DOHH2 (cell line): ENCODE results near the gene USF2.

Source experiments
- H3F3A ChIP-seq: fragments of 200-600 bp; sonication (generic), shearing (Covaris generic); 2 replicates; pipeline ENCODE4 v1.6.0; 2016; ENCODE audit warnings: antibody characterized with exemption, mild to moderate bottlenecking; ENCODE audit not compliant: control insufficient read depth, insufficient read depth
- H3K27ac ChIP-seq: fragments of 200-600 bp; sonication (generic); 2 replicates; pipeline ENCODE4 v1.5.1; 2014; ENCODE audit warnings: low read depth, mild to moderate bottlenecking, low read length, moderate library complexity
- H3K27me3 ChIP-seq: fragments of 200-600 bp; sonication (generic); 2 replicates; pipeline ENCODE4 v1.6.1; 2014; ENCODE audit warnings: mild to moderate bottlenecking, low read length, mixed read lengths; ENCODE audit not compliant: control insufficient read depth
- H3K36me3 ChIP-seq: fragments of 200-600 bp; sonication (generic); 2 replicates; pipeline ENCODE4 v1.6.1; 2014; ENCODE audit warnings: mild to moderate bottlenecking, low read length, moderate library complexity, mixed read lengths; ENCODE audit not compliant: control insufficient read depth
- H3K4me1 ChIP-seq: fragments of 200-600 bp; sonication (generic); 2 replicates; pipeline ENCODE4 v1.6.1; 2014; ENCODE audit warnings: mild to moderate bottlenecking, low read length, mixed read lengths; ENCODE audit not compliant: control insufficient read depth
- H3K4me2 ChIP-seq: fragments of 200-600 bp; sonication (generic); 2 replicates; pipeline ENCODE4 v1.6.0; 2014; ENCODE audit warnings: mild to moderate bottlenecking, low read length, moderate library complexity
- H3K4me3 ChIP-seq: fragments of 200-600 bp; sonication (generic); 2 replicates; pipeline ENCODE4 v1.5.1; 2014; ENCODE audit warnings: mild to moderate bottlenecking, low read length, mixed read lengths
- H3K79me2 ChIP-seq: fragments of 200-600 bp; sonication (generic); 2 replicates; pipeline ENCODE4 v1.6.1; 2014; ENCODE audit warnings: mild to moderate bottlenecking, low read length, mixed read lengths; ENCODE audit not compliant: control insufficient read depth
- H3K9me2 ChIP-seq: fragments of 200-600 bp; sonication (generic); replicated peaks from 2 replicates; pipeline ENCODE4 v1.6.1; 2014; ENCODE audit warnings: mild to moderate bottlenecking, low read length, mixed read lengths; ENCODE audit not compliant: control insufficient read depth
- H3K9me3 ChIP-seq: fragments of 200-600 bp; sonication (generic); 2 replicates; pipeline ENCODE4 v1.6.1; 2014; ENCODE audit warnings: antibody characterized with exemption, low read length, mixed read lengths; ENCODE audit not compliant: control insufficient read depth, insufficient read depth
- H4K20me1 ChIP-seq: fragments of 200-600 bp; sonication (generic); 2 replicates; pipeline ENCODE4 v1.6.0; 2014; ENCODE audit warnings: low read depth, mild to moderate bottlenecking, antibody characterized with exemption, low read length, moderate library complexity; ENCODE audit not compliant: control insufficient read depth, insufficient read depth
- CTCF ChIP-seq: fragments of 200-600 bp; sonication (generic); IDR thresholded peaks from one replicate; pipeline ENCODE4 v1.5.1; 2014; ENCODE audit warnings: antibody characterized with exemption, mild to moderate bottlenecking, low read depth, low read length; ENCODE audit not compliant: poor library complexity, severe bottlenecking
- EZH2phosphoT487 ChIP-seq: fragments of 200-600 bp; sonication (generic); IDR thresholded peaks from 2 replicates; pipeline ENCODE4 v1.6.1; 2017; ENCODE audit warnings: borderline replicate concordance, mild to moderate bottlenecking, antibody characterized with exemption, low read length, moderate library complexity, mixed read lengths

USF2 gene

DNA sequence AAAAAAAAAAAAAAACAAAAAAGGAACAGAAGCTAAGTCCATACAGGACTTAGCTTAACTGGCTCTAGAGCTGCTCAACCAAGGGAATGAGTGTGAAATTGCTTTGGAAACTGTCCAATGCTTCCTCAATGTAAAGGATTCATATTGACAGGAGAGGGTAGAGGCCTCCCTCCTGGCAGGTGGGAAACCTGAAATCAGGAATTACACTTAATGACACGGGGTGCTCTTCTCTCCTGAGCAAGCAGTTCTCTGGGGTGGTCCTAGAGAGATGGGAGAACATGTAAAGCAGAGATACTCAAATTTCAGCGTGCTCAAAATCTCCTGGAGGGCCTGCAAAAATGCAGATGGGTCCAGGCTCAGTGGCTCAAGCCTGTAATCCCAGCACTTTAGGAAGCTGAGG, 19.6 kb downstream of the USF2 start:
- Histone ChIP-seq H3K27ac (no peak overlapping the region), H3K9me2 (no peaks in the 10 kb centered on the region), H3F3A (peaks cover 7% of the 10 kb centered on the region; the same call in 1 of the 2 replicates), H3K4me2 (no peak overlapping the region), H3K9me3 (no peaks in the 10 kb centered on the region), H3K4me1 (peaks cover 37% of the 10 kb centered on the region), H3K4me3 (no peak overlapping the region), H3K79me2 (no peaks in the 10 kb centered on the region), H3K27me3 (peaks cover 19% of the 10 kb centered on the region), H4K20me1 (no peaks in the 10 kb centered on the region), H3K36me3 (no peaks in the 10 kb centered on the region)
- TF ChIP-seq CTCF (no peak), EZH2phosphoT487 (no peak)

DNA sequence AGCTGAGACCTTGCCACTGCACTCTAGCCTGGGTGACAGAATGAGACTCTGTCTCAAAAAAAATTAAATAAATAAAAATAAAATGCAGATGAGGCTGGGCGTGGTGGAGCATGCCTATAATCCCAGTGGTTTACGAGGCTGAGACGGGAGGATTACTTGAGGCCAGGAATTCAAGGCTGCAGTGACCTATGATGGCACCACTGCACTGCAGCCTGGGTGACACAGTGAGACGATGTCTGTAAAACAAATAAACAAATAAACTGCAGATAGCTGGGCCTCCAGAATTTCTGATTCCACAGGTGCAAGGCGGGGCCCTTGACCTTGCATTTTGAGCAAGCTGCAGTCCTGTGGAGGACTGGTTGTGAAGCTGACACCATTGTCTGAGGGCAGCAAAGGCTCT, 20.1 kb downstream of the USF2 start:
- Histone ChIP-seq H3F3A (peaks cover 7% of the 10 kb centered on the region; the same call in 1 of the 2 replicates), H3K9me3 (no peaks in the 10 kb centered on the region), H3K4me2 (no peak overlapping the region), H3K36me3 (no peaks in the 10 kb centered on the region), H3K9me2 (no peaks in the 10 kb centered on the region), H3K79me2 (no peaks in the 10 kb centered on the region), H3K27me3 (peaks cover 16% of the 10 kb centered on the region), H3K27ac (no peak overlapping the region), H4K20me1 (no peaks in the 10 kb centered on the region), H3K4me1 (peaks cover 43% of the 10 kb centered on the region), H3K4me3 (no peak overlapping the region)
- TF ChIP-seq EZH2phosphoT487 (no peak), CTCF (no peak)

DNA sequence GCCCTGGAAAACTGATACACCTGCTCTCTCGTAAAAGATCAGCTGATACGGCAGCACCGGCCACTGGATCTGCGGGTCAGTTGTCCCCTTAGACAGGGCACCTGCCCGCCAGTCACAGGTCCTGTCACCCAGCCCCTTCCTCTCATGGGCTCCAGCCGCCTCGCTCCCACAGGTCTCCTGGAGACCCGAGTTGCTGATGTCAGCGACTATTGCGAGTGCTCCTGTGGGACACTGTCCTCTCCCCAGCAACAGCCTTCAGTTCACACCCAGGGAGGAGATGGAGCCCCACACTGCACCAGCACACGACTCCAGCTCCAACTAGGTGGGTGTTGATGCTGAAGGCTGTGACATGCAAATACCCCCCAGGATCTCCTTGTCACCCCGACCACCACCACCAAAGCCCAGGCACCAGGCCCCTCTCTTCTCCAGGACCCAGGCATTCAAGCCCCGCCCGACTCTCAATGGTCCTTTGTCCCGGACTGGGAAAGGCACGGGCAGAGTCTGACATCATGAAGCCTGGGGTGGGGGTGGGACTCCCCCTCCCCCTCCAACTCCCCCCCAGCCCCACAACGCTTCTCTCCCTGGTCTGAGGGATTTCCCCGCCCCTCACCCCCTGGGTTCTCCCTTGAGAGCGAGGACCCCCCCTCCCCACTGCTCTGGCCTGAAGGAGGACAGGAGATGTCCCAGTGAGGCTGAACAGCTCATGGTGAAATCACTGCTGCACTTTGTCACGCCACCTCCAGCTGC, 21.8 kb downstream of the USF2 start:
- H4K20me1 ChIP-seq: no peaks in the 10 kb centered on the region
- H3F3A ChIP-seq: peaks cover 21% of the 10 kb centered on the region
- H3K79me2 ChIP-seq: no peaks in the 10 kb centered on the region
- no peaks in the 10 kb centered on the region for H3K36me3 ChIP-seq
- TF ChIP-seq EZH2phosphoT487 (no peak), CTCF (no peak)
- no peaks in the 10 kb centered on the region for H3K9me3 ChIP-seq
- H3K4me3 ChIP-seq: no peak overlapping the region
- no peak overlapping the region for H3K4me2 ChIP-seq
- H3K27me3 ChIP-seq: peaks cover 16% of the 10 kb centered on the region
- no peaks in the 10 kb centered on the region for H3K9me2 ChIP-seq
- H3K4me1 ChIP-seq: peaks cover 57% of the 10 kb centered on the region
- no peak overlapping the region for H3K27ac ChIP-seq
